Measurements from ENCODE around the gene PHF21A.

- TF ChIP-seq CTCF (conservative IDR thresholded peaks at IDR 0.05; ENCODE audit: low read length) (no peak), EZH2phosphoT487 (IDR thresholded peaks at IDR 0.05; ENCODE audit: borderline replicate concordance, low read depth, low read length) (no peak)
Observed at GRCh38 chr11:46142561-46142960, 21.3 kb upstream of the PHF21A start.
